IPS-18a (cell line): ENCODE data around the gene FAM25C.
"Not testable (repeated sequence)": the region's sequence is repeated elsewhere in the genome, so short reads cannot be mapped to it uniquely, and the experiment has no call there.

Experiments
- H3K27ac ChIP-seq: one replicate; pipeline ENCODE4 v1.5.1; 2013; ENCODE audit warnings: low read length
- H3K27me3 ChIP-seq: one replicate; pipeline ENCODE4 v1.6.1; 2013; ENCODE audit warnings: mild to moderate bottlenecking, low read length; ENCODE audit not compliant: control insufficient read depth, insufficient read depth
- H3K36me3 ChIP-seq: one replicate; pipeline ENCODE4 v1.6.1; 2013; ENCODE audit warnings: low read depth, low read length; ENCODE audit not compliant: control insufficient read depth
- H3K4me1 ChIP-seq: one replicate; pipeline ENCODE4 v1.6.1; 2013; ENCODE audit warnings: low read depth, low read length; ENCODE audit not compliant: control insufficient read depth
- H3K4me3 ChIP-seq: one replicate; pipeline ENCODE4 v1.5.1; 2013; ENCODE audit warnings: low read length
- H3K9ac ChIP-seq: one replicate; pipeline ENCODE4 v1.6.1; 2013; ENCODE audit warnings: mild to moderate bottlenecking, low read length, moderate library complexity
- H3K9me3 ChIP-seq: one replicate; pipeline ENCODE4 v1.6.1; 2013; ENCODE audit warnings: low read depth, low read length; ENCODE audit not compliant: control insufficient read depth

FAM25C gene

DNA sequence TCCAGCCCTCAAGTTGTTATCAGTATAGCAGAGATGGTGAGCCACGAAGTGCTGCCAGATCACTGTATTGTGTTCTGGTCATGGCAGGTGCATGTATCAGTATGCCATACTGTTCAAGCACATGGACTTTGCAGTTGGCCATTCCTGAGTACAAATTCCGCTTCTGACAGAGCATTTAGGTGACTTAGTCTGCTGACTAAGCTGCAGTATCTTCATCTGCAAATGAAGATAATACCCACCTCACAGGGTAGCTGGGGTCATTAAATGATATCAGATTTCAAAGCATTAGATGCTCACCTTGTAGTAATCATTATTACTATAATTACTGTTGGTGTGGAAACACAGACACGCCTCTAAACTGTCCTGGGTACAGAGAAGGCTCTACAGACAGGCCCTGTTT, 24.2 kb downstream of the FAM25C start:
- not testable (repeated sequence) for H3K36me3 ChIP-seq, H3K27me3 ChIP-seq, H3K9ac ChIP-seq, H3K27ac ChIP-seq, H3K4me3 ChIP-seq, H3K9me3 ChIP-seq, H3K4me1 ChIP-seq

DNA sequence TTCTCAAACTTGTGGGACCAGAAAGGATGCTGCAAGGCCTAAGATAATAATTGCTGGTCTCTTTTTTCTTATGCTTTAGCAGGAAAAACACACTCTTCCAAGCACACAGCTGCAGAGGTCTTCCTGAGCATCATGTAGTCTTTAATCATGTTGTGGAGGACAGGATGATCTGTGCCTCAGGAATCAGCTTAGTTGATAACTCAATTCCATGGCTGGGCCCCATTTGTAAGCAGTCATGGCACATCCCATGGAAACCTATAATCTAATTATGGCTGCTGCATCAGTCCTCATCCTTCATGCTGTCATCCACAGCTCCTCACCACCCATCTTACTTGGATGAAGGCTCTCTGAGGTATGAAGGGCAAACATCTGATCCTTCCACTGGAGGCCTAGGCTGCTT, 26.5 kb downstream of the FAM25C start:
- H3K27ac ChIP-seq, H3K9ac ChIP-seq, H3K4me3 ChIP-seq: not testable (repeated sequence)

DNA sequence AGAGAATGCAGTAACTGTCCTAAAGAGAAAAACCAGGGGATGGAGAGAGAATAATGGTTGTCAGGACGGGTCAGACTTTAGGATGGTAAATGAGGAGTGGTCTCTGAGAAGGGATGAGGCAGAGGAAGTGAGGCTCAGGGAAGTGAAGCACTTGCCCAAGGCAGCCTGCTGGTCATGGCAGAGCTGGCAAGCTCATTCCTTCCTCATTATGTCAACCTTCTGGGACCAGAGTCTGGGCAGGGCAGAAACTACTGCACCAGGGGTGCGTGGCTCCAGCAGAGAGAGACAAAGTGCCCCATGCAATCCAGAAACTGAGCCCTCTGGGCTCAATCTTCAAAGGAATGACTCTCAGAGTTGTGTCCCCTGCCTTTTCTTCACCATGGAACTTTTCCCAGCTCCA, 27.5 kb downstream of the FAM25C start:
- not testable (repeated sequence) for H3K27ac ChIP-seq, H3K4me1 ChIP-seq, H3K4me3 ChIP-seq, H3K36me3 ChIP-seq, H3K27me3 ChIP-seq, H3K9me3 ChIP-seq, H3K9ac ChIP-seq

More for the DNA sequence above, 26.5 kb downstream of the FAM25C start:
- H3K27me3 ChIP-seq, H3K4me1 ChIP-seq, H3K36me3 ChIP-seq, H3K9me3 ChIP-seq: not testable (repeated sequence)

DNA sequence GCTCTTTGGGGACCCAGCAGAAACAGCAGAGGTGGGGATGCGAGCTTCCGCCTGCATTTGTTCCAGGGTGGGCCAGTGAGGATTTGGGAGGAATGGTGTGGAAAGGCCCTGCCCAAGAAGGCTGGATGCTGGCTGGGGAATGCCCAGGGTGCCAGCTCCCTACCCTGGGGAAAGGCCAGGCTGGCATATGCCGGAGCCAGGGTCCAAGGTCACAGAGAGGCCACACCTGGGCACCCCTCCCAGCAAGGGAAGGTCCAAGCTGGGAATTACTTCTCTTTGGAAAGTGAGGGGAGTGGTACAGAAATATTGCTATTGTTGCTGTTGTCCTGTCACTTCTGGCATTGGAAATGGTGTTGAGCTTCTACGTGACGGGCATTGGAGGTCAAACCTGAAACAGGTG, 28.0 kb downstream of the FAM25C start:
- not testable (repeated sequence) for H3K27me3 ChIP-seq, H3K4me1 ChIP-seq, H3K4me3 ChIP-seq, H3K27ac ChIP-seq, H3K36me3 ChIP-seq, H3K9me3 ChIP-seq, H3K9ac ChIP-seq

DNA sequence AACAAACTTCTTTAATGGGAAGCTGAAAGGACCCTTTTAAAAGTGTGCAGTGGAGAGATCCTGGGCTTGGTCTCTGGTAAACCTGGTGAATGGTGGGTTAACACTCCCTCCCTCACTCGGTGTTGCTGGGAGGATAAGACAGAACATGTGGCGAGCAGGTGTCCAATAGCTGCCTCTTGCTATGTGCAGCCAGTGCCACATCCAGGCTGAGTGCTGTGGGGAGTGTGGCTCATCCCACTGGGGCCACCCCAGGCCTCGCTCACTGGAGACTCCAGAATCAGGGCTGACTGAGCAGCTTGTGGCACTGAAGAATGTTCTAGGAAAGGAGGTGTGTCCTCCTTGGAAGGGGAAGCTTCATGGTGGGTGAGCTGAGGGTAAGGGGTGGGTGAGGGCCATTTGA, 29.5 kb downstream of the FAM25C start:
- not testable (repeated sequence) for H3K27ac ChIP-seq, H3K36me3 ChIP-seq, H3K27me3 ChIP-seq, H3K4me3 ChIP-seq, H3K9ac ChIP-seq, H3K4me1 ChIP-seq, H3K9me3 ChIP-seq

DNA sequence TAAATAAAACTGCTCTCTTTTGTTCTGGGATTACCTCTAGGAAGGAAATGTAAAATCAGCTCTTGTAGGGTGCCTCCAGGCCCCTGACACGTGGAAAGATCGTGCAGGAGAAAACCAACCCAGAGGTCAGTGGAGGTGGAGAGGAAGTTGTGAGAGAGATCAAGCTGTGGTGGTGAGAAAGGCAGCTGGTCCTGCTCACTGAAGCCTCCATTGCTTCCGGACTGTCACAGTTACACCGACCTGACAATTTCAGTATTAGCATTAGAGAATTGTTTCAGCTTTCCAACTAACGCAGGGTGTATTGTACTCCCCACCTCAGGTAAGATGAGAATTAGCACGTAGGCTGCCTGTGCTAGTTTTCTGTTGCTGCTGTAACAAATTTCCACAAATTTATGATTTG, 30.6 kb downstream of the FAM25C start:
- H3K9me3 ChIP-seq, H3K27ac ChIP-seq, H3K4me1 ChIP-seq, H3K9ac ChIP-seq, H3K27me3 ChIP-seq, H3K4me3 ChIP-seq, H3K36me3 ChIP-seq: not testable (repeated sequence)

DNA sequence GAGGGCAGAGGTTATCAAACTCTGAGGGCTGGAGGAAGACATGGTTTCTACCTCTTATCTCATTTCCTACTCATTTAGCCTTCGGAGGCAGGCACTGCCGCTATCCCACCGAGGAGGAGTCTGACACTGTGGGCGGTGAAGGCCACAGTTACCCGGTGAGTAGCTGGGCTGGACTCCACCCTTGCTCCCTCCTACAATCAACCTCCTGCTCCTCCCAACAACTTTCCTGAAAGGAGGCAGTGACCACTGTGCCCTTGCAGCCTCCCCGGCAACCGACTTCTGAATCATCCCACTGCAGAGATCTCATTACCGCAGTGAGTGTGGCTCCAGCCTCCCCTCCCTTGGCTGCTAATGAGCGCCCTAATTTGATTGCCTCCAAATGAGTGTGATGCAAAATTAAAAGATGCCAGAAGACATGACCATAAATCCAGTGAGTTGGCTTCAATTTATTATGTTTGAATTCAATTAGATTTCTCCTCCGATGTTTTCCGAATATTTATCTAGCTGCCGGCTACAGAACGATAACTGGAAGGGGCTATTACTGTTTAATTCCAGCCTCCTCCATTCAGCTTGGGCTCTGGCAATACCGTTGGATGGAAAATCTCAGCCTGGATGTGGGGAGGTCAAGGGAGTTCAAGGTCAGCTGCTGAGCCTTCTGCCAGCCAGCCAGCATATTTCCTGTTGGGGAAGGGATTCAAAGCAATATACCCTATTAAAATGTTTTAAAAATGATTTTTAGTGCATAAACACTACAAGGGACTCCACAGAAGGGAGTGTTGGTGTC, 35.1 kb downstream of the FAM25C start:
- not testable (repeated sequence) for H3K27ac ChIP-seq, H3K4me3 ChIP-seq, H3K4me1 ChIP-seq, H3K9ac ChIP-seq, H3K9me3 ChIP-seq, H3K27me3 ChIP-seq, H3K36me3 ChIP-seq

DNA sequence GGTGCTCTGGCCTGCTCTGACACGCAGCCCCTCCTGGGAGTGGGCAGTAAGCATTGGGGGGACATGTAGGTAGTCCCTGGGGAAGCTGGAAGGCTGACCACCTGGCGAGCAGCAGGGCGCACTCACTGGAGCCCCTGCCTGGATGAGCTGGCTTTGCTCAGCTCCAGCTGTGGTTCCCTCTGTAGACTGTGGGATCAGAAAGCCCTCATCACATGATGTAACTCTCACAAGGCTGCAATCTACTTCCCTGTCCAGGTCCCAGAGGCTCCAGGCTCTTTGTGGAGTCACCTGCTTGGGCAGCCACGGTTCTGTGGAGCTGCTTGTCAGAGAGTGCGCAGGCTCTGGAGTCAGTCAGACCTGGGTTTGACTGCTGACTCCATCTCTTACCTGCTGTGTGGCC, 36.8 kb downstream of the FAM25C start:
- not testable (repeated sequence) for H3K27ac ChIP-seq, H3K36me3 ChIP-seq, H3K4me1 ChIP-seq, H3K9me3 ChIP-seq, H3K9ac ChIP-seq, H3K4me3 ChIP-seq, H3K27me3 ChIP-seq

DNA sequence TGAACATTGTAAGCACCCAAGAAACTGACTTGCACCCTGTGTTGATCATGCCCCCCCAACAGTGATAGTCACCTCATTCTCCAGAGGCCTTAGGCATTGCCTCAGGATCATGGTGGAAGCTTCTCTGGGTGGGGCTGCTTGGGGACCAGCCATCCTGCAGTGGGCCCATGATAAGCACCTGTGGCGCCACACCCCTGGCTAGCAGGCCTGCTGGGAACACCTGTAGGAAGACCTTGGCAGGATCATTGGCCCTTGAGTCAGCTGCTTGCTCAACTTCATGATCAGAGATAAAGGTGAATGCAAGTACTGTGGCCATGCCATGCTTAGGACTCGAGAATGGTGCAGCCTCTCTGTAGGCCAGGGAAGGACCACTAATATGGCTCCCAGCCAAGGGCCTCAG, 38.9 kb downstream of the FAM25C start:
- not testable (repeated sequence) for H3K27ac ChIP-seq, H3K27me3 ChIP-seq, H3K4me3 ChIP-seq, H3K9ac ChIP-seq, H3K4me1 ChIP-seq, H3K9me3 ChIP-seq, H3K36me3 ChIP-seq

DNA sequence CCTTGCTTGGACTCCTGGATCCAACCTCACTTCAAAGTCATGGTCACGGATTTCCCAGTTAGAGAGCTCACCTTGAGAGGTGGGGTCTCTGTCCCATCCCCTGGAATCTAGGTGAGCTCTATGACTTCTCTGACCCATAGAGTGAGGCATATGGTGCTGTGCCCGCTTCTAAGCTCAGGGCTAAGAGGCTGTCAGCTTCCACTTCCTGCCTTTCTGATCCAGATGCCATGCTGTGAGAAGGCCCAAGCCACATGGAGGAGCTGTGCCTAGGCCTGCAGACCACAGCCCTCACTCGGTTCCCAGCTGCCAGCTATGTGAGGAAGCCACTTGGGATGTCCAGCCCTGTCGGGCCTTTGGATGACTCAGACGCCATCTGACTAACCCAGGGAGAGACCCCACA, 39.9 kb downstream of the FAM25C start:
- H3K27me3 ChIP-seq, H3K27ac ChIP-seq, H3K9ac ChIP-seq, H3K36me3 ChIP-seq, H3K4me1 ChIP-seq, H3K4me3 ChIP-seq, H3K9me3 ChIP-seq: not testable (repeated sequence)

DNA sequence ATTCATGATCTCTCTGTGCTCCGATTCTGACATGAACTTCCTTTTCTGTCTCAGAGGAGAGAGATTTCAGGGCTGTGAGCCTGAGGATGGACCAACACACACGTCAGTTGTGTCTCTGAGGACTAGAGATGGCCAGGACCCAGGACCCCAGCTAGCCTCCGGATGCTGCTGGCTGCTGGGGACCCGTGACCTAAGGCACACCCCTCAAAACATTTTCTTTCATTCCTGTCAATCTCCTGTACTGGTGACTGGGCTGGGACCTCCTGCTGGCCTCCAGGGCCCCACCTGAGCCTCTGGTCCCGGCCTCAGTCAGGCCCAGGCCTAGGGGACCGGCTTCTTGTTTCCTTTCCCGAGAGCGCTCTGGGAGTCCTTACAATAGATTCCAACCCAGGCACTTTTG, 42.4 kb downstream of the FAM25C start:
- not testable (repeated sequence) for H3K27ac ChIP-seq, H3K9me3 ChIP-seq, H3K27me3 ChIP-seq, H3K9ac ChIP-seq, H3K36me3 ChIP-seq, H3K4me3 ChIP-seq, H3K4me1 ChIP-seq

DNA sequence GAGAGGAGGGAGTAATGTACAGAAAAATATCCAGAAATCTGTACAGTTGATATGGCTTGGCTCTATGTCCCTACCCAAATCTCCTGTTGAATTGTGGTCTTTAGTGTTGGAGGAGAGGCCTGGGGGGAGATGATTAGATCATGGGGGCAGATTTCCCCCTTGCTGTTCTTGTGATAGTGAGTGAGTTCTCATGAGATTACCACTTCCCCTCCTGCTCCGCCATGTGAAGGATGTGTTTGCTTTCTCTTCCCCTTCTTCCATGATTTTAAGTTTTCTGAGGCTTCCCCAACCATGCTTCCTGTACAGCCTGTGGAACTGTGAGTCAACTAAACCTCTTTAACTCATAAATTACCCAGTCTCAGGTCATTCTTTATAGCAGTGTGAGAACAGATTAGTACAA, 52.2 kb downstream of the FAM25C start:
- H3K9me3 ChIP-seq, H3K27me3 ChIP-seq, H3K36me3 ChIP-seq, H3K9ac ChIP-seq, H3K27ac ChIP-seq, H3K4me3 ChIP-seq, H3K4me1 ChIP-seq: not testable (repeated sequence)
